Neuronal stem cell (in vitro differentiated cells): ENCODE data around the gene ZNF778.
"Not testable (repeated sequence)": the region's sequence is repeated elsewhere in the genome, so short reads cannot be mapped to it uniquely, and the experiment has no call there.

Experiments
- DNase-seq: peaks from one replicate; pipeline ENCODE4 v3.0.0-alpha.2; 2013; ENCODE audit warnings: low spot score
- H2AFZ ChIP-seq: one replicate; pipeline ENCODE4 v1.6.1; 2013; ENCODE audit warnings: mild to moderate bottlenecking, low read length, inconsistent platforms
- H2AK5ac ChIP-seq: 2 replicates; pipeline ENCODE4 v1.6.1; 2013; ENCODE audit warnings: low read depth, mild to moderate bottlenecking, inconsistent platforms, low read length, moderate library complexity, mixed read lengths
- H2BK120ac ChIP-seq: 2 replicates; pipeline ENCODE4 v1.6.1; 2013; ENCODE audit warnings: low read depth, mild to moderate bottlenecking, inconsistent platforms, low read length, moderate library complexity, mixed read lengths
- H2BK12ac ChIP-seq: one replicate; pipeline ENCODE4 v1.6.1; 2013; ENCODE audit warnings: low read length, inconsistent platforms
- H2BK15ac ChIP-seq: 2 replicates; pipeline ENCODE4 v1.6.1; 2013; ENCODE audit warnings: mild to moderate bottlenecking, low read length, inconsistent platforms, mixed read lengths
- H2BK5ac ChIP-seq: one replicate; pipeline ENCODE4 v1.6.1; 2013; ENCODE audit warnings: inconsistent platforms, mild to moderate bottlenecking, low read length, moderate library complexity
- H3K14ac ChIP-seq: one replicate; pipeline ENCODE4 v1.6.1; 2013; ENCODE audit warnings: low read length, inconsistent platforms
- H3K18ac ChIP-seq: 2 replicates; pipeline ENCODE4 v1.6.1; 2013; ENCODE audit warnings: low read length, inconsistent platforms
- H3K23ac ChIP-seq: 2 replicates; pipeline ENCODE4 v1.6.1; 2013; ENCODE audit warnings: low read depth, mild to moderate bottlenecking, mixed read lengths, low read length, inconsistent platforms; ENCODE audit not compliant: poor library complexity
- H3K27ac ChIP-seq: replicated peaks from 3 replicates; pipeline ENCODE4 v1.5.1; 2013; ENCODE audit warnings: low read length, inconsistent platforms
- H3K27me3 ChIP-seq, 3 experiments: 2 replicates each; pipeline ENCODE4 v1.6.1; 2013; ENCODE audit warnings: low read length in 3 of 3, mild to moderate bottlenecking in 2 of 3, inconsistent platforms in 1 of 3, low read depth in 1 of 3, mixed read lengths in 1 of 3, moderate library complexity in 1 of 3; ENCODE audit not compliant: control insufficient read depth in 3 of 3, insufficient read depth in 3 of 3
- H3K36me3 ChIP-seq, 2 donors: replicated peaks in 1 of 2; 2 replicates each; pipeline ENCODE4 v1.6.1; 2013; ENCODE audit warnings: low read length in 2 of 2; ENCODE audit not compliant: control insufficient read depth in 2 of 2, insufficient read depth in 2 of 2
- H3K4ac ChIP-seq: 2 replicates; pipeline ENCODE4 v1.6.1; 2013; ENCODE audit warnings: inconsistent platforms, mild to moderate bottlenecking, low read length, moderate library complexity
- H3K4me1 ChIP-seq, 2 donors: 1 replicate in 1 of 2; 2 replicates in 1 of 2; pipeline ENCODE4 v1.6.1; 2013; ENCODE audit warnings: low read length in 2 of 2, low read depth in 1 of 2; ENCODE audit not compliant: control insufficient read depth in 2 of 2, insufficient read depth in 1 of 2
- H3K4me2 ChIP-seq: one replicate; pipeline ENCODE4 v1.6.1; 2013; ENCODE audit warnings: mild to moderate bottlenecking, low read length, inconsistent platforms; ENCODE audit not compliant: insufficient read depth, poor library complexity, severe bottlenecking
- H3K4me3 ChIP-seq, 2 donors: 2 replicates each; pipeline ENCODE4 v1.5.1; 2013; ENCODE audit warnings: low read length in 2 of 2, mild to moderate bottlenecking in 2 of 2, inconsistent platforms in 1 of 2, moderate library complexity in 1 of 2
- H3K79me1 ChIP-seq: one replicate; pipeline ENCODE4 v1.6.1; 2013; ENCODE audit warnings: low read depth, mild to moderate bottlenecking, inconsistent platforms, low read length, moderate library complexity
- H3K9ac ChIP-seq: one replicate; pipeline ENCODE4 v1.6.1; 2013; ENCODE audit warnings: mild to moderate bottlenecking, low read depth, low read length, inconsistent platforms; ENCODE audit not compliant: poor library complexity
- H3K9me3 ChIP-seq, 2 donors: replicated peaks in 1 of 2; 2 replicates each; pipeline versions ENCODE3 to v1.6.1; 2013; ENCODE audit warnings: low read length in 2 of 2, mild to moderate bottlenecking in 2 of 2, inconsistent platforms in 1 of 2, low read depth in 1 of 2, mixed read lengths in 1 of 2, moderate library complexity in 1 of 2; ENCODE audit not compliant: control insufficient read depth in 2 of 2, insufficient read depth in 1 of 2
- H4K8ac ChIP-seq: one replicate; pipeline ENCODE4 v1.6.1; 2013; ENCODE audit warnings: low read depth, mild to moderate bottlenecking, inconsistent platforms, low read length, moderate library complexity
- H4K91ac ChIP-seq: one replicate; pipeline ENCODE4 v1.6.1; 2013; ENCODE audit warnings: low read length, low read depth, mild to moderate bottlenecking, inconsistent platforms; ENCODE audit not compliant: poor library complexity
- WGBS, 2 donors: extraction: QIAGEN DNeasy Blood & Tissue Kit; methylation state at CpG; one replicate each; pipeline ENCODE4 v1.1.7; 2013; ENCODE audit warnings: missing lambda C conversion rate in 2 of 2, mixed read lengths in 1 of 2; ENCODE audit not compliant: insufficient read length in 2 of 2, insufficient replicate concordance in 1 of 2; ENCODE audit errors: extremely low coverage in 2 of 2; 5-methylcytosine and 5-hydroxymethylcytosine counted together

ZNF778 gene

DNA sequence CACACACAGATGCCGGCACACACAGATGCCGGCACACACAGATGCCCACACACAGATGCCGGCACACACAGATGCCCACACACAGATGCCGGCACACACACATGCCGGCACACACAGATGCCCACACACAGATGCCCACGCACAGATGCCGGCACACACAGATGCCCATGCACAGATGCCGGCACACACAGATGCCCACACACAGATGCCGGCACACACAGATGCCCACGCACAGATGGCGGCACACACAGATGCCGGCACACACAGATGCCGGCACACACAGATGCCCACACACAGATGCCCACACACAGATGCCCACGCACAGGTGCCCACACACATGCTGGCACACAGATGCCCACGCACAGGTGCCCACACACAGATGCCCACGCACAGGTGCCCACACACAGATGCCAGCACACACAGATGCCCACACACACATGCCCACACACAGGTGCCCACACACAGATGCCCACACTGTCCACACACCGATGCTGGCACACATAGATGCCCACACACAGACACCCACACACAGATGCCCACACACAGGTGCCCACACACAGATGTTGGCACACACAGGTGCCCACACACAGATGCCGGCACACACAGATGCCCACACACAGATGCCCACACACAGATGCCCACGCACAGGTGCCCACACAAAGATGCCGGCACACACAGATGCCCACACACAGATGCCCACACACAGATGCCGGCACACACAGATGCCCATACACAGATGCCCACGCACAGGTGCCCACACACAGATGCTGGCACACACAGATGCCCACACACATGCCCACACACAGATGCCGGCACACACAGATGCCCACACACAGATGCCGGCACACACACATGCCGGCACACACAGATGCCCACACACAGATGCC lies 28.8 kb upstream of the ZNF778 start:
- not testable (repeated sequence) for DNase-seq, H3K9me3 ChIP-seq, H2AFZ ChIP-seq, H3K23ac ChIP-seq, H3K27ac ChIP-seq, H2BK120ac ChIP-seq, H3K9ac ChIP-seq, H3K4me3 ChIP-seq, H2BK5ac ChIP-seq, H2BK12ac ChIP-seq, H2BK15ac ChIP-seq, H3K18ac ChIP-seq, H2AK5ac ChIP-seq, H3K36me3 ChIP-seq, H3K4me1 ChIP-seq, H4K91ac ChIP-seq, H3K14ac ChIP-seq, H3K4ac ChIP-seq, H3K79me1 ChIP-seq, H3K4me2 ChIP-seq, H4K8ac ChIP-seq
- H3K27me3 ChIP-seq: peaks cover 13 to 23% (median 19%) of the 10 kb centered on the region in 3 experiments
- WGBS, 2 donors: no CpG with 5 or more reads among the region's 25 CpGs

- Histone ChIP-seq H3K4me2 (no peak overlapping the region), H3K27me3 (peaks cover 15 to 28% (median 23%) of the 10 kb centered on the region in 3 experiments), H2AFZ (no peak overlapping the region), H3K79me1 (peaks cover 3% of the 10 kb centered on the region), H3K4me1 (peaks cover 2 to 4% of the 10 kb centered on the region in 2 donors), H2BK120ac (no peak overlapping the region), H3K18ac (no peak overlapping the region), H4K91ac (no peak overlapping the region), H3K4me3 (no peak overlapping the region), H3K4ac (no peak overlapping the region), H3K27ac (no peak overlapping the region), H2BK5ac (no peak overlapping the region), H3K36me3 (no peaks in the 10 kb centered on the region), H2AK5ac (no peak overlapping the region), H3K9me3 (peaks cover 0 to 6% of the 10 kb centered on the region in 2 donors), H2BK15ac (no peak overlapping the region), H3K9ac (no peak overlapping the region), H3K14ac (no peak overlapping the region), H2BK12ac (no peak overlapping the region), H4K8ac (no peak overlapping the region), H3K23ac (no peak overlapping the region)
- no peak for DNase-seq
- no CpG with 5 or more reads among the region's 14 CpGs for WGBS, 2 donors
Measured at GRCh38 chr16:89189358-89190025, 28.0 kb upstream of the ZNF778 start.

DNA sequence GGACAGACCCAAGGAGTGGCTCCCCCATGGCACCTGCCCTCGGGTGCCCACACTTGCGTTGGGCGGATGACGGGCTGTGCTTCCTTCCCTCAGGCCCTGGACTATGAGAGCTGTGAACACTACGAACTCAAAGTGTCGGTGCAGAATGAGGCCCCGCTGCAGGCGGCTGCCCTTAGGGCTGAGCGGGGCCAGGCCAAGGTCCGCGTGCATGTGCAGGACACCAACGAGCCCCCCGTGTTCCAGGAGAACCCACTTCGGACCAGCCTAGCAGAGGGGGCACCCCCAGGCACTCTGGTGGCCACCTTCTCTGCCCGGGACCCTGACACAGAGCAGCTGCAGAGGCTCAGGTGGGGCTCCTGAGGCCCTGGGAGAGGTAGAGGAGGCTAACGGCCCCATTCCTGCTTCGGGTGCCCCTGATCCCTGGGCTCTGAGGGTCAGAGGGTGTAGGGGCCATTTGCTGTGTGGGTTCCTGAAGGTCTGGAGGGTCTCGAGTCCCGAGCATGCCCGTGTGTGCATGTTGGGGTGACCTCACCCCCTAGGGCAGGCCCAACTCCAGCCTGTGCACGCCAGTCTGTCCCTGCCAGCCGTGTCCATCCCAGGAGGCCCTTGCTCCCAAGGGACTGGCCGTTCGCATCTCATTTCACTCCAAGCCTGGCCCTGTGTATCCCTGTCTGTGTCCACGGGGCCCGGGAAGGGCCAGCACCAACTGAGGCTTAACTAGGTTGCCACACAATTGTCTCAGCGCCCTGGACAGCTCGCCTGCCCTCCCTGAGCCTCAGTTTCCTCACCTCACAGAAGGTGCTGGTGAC lies 27.1 kb upstream of the ZNF778 start:
- H3K4me2 ChIP-seq: no peak overlapping the region
- no peak overlapping the region for H3K9ac ChIP-seq
- H3K9me3 ChIP-seq: peaks cover 0 to 6% of the 10 kb centered on the region in 2 donors
- no peak overlapping the region for H3K4ac ChIP-seq
- peak overlapping the region; percentile 2 for H3K23ac ChIP-seq
- H2BK5ac ChIP-seq: no peak overlapping the region
- no peak overlapping the region for H3K14ac ChIP-seq
- peaks cover 2 to 4% of the 10 kb centered on the region in 2 donors for H3K4me1 ChIP-seq
- no peak overlapping the region for H2BK12ac ChIP-seq
- peak overlapping the region; percentile 39 for H2BK15ac ChIP-seq
- peak overlapping the region; percentile 85 for H4K91ac ChIP-seq
- H2BK120ac ChIP-seq: no peak overlapping the region
- H2AFZ ChIP-seq: no peak overlapping the region
- H3K79me1 ChIP-seq: peaks cover 3% of the 10 kb centered on the region
- no peak overlapping the region for H4K8ac ChIP-seq
- peaks cover 15 to 29% (median 28%) of the 10 kb centered on the region in 3 experiments for H3K27me3 ChIP-seq
- no peaks in the 10 kb centered on the region for H3K36me3 ChIP-seq
- peak overlapping the region; percentile 88 for H2AK5ac ChIP-seq
- H3K27ac ChIP-seq: no peak overlapping the region
- H3K4me3 ChIP-seq: no peak overlapping the region
- DNase-seq: no peak
- H3K18ac ChIP-seq: no peak overlapping the region
- no CpG with 5 or more reads among the region's 28 CpGs for WGBS, 2 donors
